T-helper 17 cell (primary cell): Measurements from ENCODE around the gene RNF115. TPM values are rescaled to one million over a fixed set of nuclear protein-coding genes. Genes with fewer than 3 reads are reported as not detected.
"Not testable (repeated sequence)": the region's sequence is repeated elsewhere in the genome, so short reads cannot be mapped to it uniquely, and the experiment has no call there.

Experiments
- ATAC-seq: fragments of 150-1000 bp; cut with Tn5 transposase; 2 replicates; pipeline ENCODE4 v1.10.0; 2021; ENCODE audit warnings: mild to moderate bottlenecking, moderate library complexity
- DNase-seq, 3 donors: peaks; one replicate each; pipeline versions ENCODE4 v3.0.0 to v3.0.0-alpha.2; 2020 to 2021
- H3K9me3 ChIP-seq: one replicate; pipeline ENCODE4 v1.7.0; 2013; ENCODE audit warnings: low read length, mild to moderate bottlenecking; ENCODE audit not compliant: control insufficient read depth, poor library complexity, severe bottlenecking
- H3K27ac Mint-ChIP-seq: one replicate; pipeline ENCODE4 v1.8.0; 2022; ENCODE audit warnings: mild to moderate bottlenecking, moderate library complexity, mixed read lengths
- H3K27me3 Mint-ChIP-seq: one replicate; pipeline ENCODE4 v1.8.0; 2022; ENCODE audit warnings: mixed read lengths
- H3K36me3 Mint-ChIP-seq: one replicate; pipeline ENCODE4 v1.8.0; 2022; ENCODE audit warnings: low read depth, mixed read lengths
- H3K4me1 Mint-ChIP-seq: one replicate; pipeline ENCODE4 v1.8.0; 2022; ENCODE audit warnings: mild to moderate bottlenecking, mixed read lengths
- H3K4me3 Mint-ChIP-seq: one replicate; pipeline ENCODE4 v1.8.0; 2022; ENCODE audit warnings: mild to moderate bottlenecking, moderate library complexity, mixed read lengths
- total RNA-seq, 4 donors: library from RNA in 2 of 4; stranded (reverse) in 2 of 4; gene quantifications; one replicate each; pipeline ENCODE4 v1.2.3 and lab custom pipeline; 2022 to 2026

Gene RNF115
- total RNA-seq, 2 donors from 2014 or later = 14.0 to 16.6 TPM

DNA sequence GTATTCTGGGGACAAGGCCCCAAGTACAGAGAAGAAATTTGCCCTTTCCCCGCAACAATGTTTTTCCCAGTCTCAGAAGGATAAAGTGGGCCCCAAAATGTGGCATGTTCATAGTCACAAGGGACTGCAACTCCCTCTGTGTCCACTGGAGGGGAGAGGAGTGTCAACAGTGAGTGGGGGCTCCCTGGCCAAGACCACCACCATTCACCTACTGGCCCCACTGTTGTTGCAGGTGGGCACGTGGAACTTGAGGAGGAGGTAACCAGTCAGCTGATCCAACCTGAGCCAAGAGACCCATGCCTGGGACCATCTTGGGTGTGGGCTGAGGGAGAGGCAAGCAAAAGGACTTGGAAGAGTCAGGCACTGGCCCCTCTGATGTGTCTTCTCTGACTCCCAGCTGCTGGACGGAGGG lies 22.3 kb upstream of the RNF115 start:
- Mint-ChIP-seq H3K27me3 (no peaks in the 10 kb centered on the region), H3K36me3 (peaks cover 3% of the 10 kb centered on the region), H3K4me3 (no peak overlapping the region), H3K4me1 (peaks cover 10% of the 10 kb centered on the region), H3K27ac (no peak overlapping the region)
- ATAC-seq (peak; percentile 58), DNase-seq (no peak)
- H3K9me3 ChIP-seq = no peaks in the 10 kb centered on the region

DNA sequence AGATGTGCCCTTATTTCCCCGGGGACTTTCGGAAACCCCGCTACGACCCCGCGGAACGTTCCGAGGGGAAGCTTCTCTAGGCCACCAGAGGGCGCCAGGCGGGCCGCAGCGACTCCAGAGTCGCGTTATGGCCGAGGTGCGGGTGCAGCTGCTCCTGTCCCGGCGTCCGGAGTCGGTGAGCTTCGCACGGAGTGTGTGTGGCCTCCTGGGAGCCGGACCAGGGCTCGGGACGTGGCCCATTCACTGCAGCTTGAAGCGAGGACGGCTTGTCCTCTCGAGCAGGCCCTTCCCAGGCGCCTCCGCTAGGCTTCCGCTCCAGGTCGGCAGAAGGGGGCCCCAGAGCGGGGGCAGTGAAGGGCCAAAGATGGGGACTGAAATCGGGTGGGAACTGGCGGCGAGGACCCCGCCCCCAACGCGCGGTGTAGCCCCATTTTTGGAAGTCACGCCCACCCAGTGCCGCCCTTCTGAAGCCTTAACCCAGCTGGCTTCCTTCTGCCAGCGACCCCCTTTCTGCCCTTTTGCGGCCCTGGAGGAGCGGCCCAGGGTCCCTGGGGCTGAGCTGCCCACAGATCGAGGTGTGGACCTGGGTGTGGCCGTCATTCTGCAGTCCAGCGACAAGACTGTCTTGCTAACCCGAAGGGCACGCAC lies 21.7 kb upstream of the RNF115 start, which contains the start of gene NUDT17:
Gene NUDT17 (plus strand): TSS at position 117 of the 648 bp plus-strand sequence. CDS start 11 bp downstream, at position 128.
- H3K27ac Mint-ChIP-seq = no peak within 1 kb of the TSS
- no peaks in the 10 kb centered on the region for H3K36me3 Mint-ChIP-seq
- peaks cover 7% of the 10 kb centered on the region for H3K4me1 Mint-ChIP-seq
- no peaks in the 10 kb centered on the region for H3K9me3 ChIP-seq
- DNase-seq = peak; percentile 63 to 72 (median 67)
- peak; percentile 85 for ATAC-seq
- H3K4me3 Mint-ChIP-seq = no peak within 1 kb of the TSS
- H3K27me3 Mint-ChIP-seq = no peaks in the 10 kb centered on the region

DNA sequence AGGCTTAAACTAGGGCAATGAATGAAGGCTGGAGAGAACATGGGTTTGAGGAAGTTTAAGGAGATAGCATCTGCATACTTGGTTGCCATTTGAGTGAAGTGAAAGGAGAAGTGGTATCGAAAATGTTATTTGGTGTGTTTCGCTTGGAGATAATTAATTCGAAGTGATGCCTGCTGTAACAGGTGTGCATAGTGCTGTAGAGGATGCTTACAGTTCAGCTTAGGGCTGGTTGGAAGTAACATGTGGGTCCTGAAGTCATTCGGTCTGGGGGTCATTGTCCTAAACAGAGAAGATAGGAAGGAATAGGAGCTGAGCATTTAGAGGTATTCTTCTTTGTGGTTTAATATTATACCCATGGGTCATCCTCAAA lies 21.2 kb upstream of the RNF115 start:
- Mint-ChIP-seq H3K27ac (no peak overlapping the region), H3K4me1 (peaks cover 7% of the 10 kb centered on the region), H3K27me3 (no peaks in the 10 kb centered on the region), H3K36me3 (no peaks in the 10 kb centered on the region), H3K4me3 (no peak overlapping the region)
- H3K9me3 ChIP-seq = no peaks in the 10 kb centered on the region
- DNase-seq = no peak
- ATAC-seq = peak; percentile 73

DNA sequence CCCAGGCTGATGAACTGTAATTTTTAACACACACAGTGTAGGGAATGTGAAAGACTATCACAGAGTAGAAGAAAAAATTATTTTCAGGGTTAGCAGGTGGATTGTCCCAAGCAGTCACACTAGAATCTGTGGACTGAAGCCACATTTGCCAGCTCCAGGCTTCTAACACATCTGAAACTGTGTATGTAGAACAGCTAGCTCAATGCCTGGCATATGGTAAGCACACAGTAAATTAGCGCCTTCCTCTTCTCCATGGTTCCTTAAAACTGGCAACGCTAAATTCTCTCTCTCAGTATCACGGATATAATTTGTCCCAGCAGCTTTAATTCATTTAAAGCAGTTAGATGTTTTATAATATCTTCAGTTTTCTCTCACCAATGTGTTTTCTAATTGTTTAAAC lies 19.1 kb upstream of the RNF115 start:
- H3K27ac Mint-ChIP-seq = no peak overlapping the region
- H3K4me1 Mint-ChIP-seq = peaks cover 5% of the 10 kb centered on the region
- H3K4me3 Mint-ChIP-seq = no peak overlapping the region
- DNase-seq = no peak
- no peaks in the 10 kb centered on the region for H3K27me3 Mint-ChIP-seq
- no peak for ATAC-seq
- H3K9me3 ChIP-seq = no peaks in the 10 kb centered on the region
- H3K36me3 Mint-ChIP-seq = no peaks in the 10 kb centered on the region

DNA sequence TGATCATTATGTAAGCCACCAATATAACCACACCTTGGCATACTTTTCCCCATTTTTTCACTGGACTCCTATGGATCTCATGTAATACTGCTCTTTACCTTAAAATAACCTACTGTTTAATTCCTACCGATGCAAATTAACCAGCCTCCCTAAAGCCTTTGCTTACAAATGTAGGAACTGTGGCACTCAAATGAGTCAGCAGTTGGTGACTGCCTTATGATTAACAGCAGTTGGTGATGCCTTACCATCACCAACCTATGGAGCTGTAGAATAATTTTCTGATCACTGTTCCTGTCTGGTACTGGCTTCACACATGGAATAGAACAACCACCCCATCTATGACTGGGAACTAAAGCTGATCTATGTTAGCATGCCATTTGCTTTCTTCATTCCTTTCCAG lies 13.8 kb upstream of the RNF115 start:
- Mint-ChIP-seq H3K4me3 (no peak overlapping the region), H3K4me1 (no peaks in the 10 kb centered on the region), H3K27me3 (no peaks in the 10 kb centered on the region), H3K36me3 (no peaks in the 10 kb centered on the region), H3K27ac (no peak overlapping the region)
- no peaks in the 10 kb centered on the region for H3K9me3 ChIP-seq
- no peak for ATAC-seq
- no peak for DNase-seq

DNA sequence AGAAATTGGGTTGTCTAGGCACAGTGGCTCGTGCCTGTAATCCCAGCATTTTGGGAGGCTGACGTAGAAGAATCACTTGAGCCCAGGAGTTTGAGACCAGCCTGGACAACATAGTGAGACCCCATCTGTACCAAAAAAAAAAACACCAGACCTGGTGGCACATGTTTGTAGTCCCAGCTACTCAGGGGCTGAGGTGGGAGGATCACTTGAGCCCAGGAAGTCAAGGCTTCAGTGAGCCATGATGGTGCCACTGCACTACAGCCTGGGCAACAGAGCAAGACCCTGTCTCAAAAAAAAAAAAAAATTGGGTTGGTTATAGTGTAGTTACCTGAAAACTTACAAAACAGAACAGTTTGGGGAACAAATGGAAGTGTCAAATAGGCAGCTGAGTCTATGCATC lies 6.9 kb upstream of the RNF115 start:
- not testable (repeated sequence) for DNase-seq, ATAC-seq, H3K9me3 ChIP-seq, H3K27ac Mint-ChIP-seq, H3K4me3 Mint-ChIP-seq, H3K27me3 Mint-ChIP-seq
- H3K36me3 Mint-ChIP-seq = peaks cover 25% of the 10 kb centered on the region
- H3K4me1 Mint-ChIP-seq = peaks cover 27% of the 10 kb centered on the region

DNA sequence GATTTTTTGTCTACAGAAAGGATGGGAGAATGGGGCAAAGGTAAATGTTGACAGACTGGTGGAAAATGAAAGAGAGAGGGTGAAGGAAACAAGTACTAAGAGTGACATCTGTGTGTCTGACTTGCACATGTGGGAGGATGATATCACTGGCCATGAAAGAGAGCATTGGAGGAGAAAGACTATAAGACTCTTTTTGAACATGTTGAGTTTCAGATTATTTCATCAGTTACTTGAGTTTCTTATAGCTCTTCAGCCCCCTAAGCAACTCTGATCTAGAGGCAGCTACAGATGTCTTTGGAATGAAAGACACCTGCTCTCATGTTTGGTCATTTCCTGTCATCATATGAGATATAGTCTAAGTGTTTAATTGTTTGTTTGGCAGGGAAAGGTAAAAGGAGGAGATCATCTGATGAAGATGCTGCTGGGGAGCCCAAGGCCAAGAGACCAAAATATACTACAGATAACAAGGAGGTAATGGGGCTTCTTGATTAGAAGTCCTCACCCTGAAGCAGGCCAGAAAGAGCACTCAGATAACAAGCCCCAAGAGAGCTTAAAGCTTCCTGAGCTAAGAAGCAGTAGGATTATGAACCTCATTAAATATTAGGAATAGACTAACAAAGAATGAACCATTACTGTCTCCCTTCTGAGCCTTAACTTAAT lies 4.6 kb upstream of the RNF115 start:
- DNase-seq (no peak), ATAC-seq (no peak)
- H3K27ac Mint-ChIP-seq = peak overlapping the region; percentile 75
- H3K4me1 Mint-ChIP-seq = peaks cover 37% of the 10 kb centered on the region
- H3K4me3 Mint-ChIP-seq = peak overlapping the region; percentile 19
- peaks cover 25% of the 10 kb centered on the region for H3K36me3 Mint-ChIP-seq
- no peaks in the 10 kb centered on the region for H3K9me3 ChIP-seq
- no peaks in the 10 kb centered on the region for H3K27me3 Mint-ChIP-seq

DNA sequence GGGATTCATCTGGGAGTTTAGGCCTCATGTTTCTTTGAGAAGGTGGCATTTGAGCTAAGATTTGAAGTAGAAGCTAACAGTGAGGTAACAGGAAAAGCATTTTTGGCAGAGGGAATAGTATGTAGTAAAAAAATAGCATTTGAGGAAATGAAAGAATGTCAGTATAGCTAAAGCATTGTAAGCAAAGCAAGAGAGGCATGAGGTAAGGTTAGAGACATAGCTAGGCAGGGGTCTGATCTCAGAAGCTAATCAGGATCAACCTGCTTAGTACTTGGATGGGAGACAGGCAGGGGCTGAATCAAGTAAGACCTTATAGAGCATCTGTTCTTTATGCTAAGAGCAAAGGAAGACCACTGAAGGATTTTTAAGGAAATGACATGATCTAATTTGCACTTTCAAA lies 4.1 kb upstream of the RNF115 start:
- peak overlapping the region; percentile 41 for H3K4me3 Mint-ChIP-seq
- no peak for DNase-seq
- peaks cover 37% of the 10 kb centered on the region for H3K4me1 Mint-ChIP-seq
- no peaks in the 10 kb centered on the region for H3K27me3 Mint-ChIP-seq
- ATAC-seq = no peak
- peaks cover 25% of the 10 kb centered on the region for H3K36me3 Mint-ChIP-seq
- H3K9me3 ChIP-seq = no peaks in the 10 kb centered on the region
- peak overlapping the region; percentile 75 for H3K27ac Mint-ChIP-seq

DNA sequence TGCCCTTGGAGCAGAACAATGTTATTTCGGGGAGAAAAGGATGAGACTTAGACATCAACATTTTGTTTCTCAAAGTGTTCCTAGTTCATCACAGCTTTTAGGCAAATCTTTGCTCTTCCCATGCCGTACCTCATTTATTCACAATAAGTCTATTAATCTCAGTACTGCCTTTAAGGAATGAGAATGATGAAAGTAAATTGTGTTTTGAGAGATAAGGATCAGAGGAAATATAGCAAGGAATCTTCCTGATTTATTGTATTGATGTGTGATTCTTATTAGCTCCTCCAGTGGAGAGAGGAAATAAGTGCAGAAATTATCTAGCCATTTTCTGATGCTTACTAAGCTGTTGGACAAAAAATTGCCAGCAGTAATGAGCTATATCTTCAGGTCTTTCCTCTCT lies 2.1 kb upstream of the RNF115 start:
- peaks cover 34% of the 10 kb centered on the region for H3K4me1 Mint-ChIP-seq
- peaks cover 17% of the 10 kb centered on the region for H3K36me3 Mint-ChIP-seq
- H3K27me3 Mint-ChIP-seq = no peaks in the 10 kb centered on the region
- DNase-seq (no peak), ATAC-seq (no peak)
- peak overlapping the region; percentile 31 for H3K4me3 Mint-ChIP-seq
- no peaks in the 10 kb centered on the region for H3K9me3 ChIP-seq
- peak overlapping the region; percentile 41 for H3K27ac Mint-ChIP-seq

DNA sequence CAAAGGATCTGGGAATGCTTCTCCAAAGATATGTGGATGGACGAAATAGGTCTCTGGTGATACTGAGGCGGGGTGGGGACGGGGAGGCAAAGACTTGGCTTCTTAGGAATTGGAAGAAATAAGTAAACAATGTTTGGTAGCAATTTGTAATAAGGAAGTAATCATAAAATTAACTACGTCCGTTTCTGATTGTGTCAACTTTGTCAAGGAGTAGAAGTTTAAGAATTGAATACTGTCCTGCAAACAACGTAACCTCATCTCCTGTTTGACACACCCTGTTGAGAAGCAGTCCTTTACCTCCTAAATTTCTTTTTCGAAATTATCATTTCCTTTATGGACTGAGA lies 576 bp upstream of the RNF115 start:
- Mint-ChIP-seq H3K36me3 (peaks cover 12% of the 10 kb centered on the region), H3K4me1 (peaks cover 32% of the 10 kb centered on the region), H3K27ac (peak overlapping the region; percentile 94), H3K4me3 (peak overlapping the region; percentile 97), H3K27me3 (no peaks in the 10 kb centered on the region)
- no peak for ATAC-seq
- H3K9me3 ChIP-seq = no peaks in the 10 kb centered on the region
- no peak for DNase-seq

DNA sequence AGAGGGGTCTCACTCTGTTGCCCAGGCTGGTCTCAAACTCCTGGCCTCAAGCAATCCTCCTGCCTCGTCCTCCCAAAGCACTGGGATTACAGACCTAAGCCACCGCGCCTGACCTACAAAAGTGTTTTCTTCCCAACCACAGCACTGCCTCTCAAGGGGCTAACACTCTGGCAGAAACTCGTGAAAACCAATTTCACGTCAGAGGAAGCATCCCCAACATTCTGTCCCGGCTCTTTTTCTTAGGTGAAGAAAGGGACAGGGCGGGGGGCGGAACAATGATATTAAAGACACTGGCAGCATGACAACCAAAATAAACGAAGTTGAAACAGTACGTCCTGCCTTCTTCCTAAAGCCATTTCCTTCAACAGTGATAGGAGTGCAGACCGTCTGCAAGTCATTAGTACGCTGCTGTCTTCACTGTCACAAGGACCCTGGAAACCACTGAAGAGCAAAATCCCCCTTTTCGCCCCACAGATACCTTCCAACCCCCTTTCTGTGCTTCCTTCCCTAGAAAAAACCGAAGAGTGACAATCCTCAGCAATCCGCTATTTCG lies 1.0 kb downstream of the RNF115 start:
- DNase-seq, H3K9me3 ChIP-seq, H3K27me3 Mint-ChIP-seq, ATAC-seq, H3K4me3 Mint-ChIP-seq, H3K36me3 Mint-ChIP-seq: not testable (repeated sequence)
- H3K4me1 Mint-ChIP-seq = peaks cover 19% of the 10 kb centered on the region
- peak overlapping the region; percentile 94 for H3K27ac Mint-ChIP-seq

DNA sequence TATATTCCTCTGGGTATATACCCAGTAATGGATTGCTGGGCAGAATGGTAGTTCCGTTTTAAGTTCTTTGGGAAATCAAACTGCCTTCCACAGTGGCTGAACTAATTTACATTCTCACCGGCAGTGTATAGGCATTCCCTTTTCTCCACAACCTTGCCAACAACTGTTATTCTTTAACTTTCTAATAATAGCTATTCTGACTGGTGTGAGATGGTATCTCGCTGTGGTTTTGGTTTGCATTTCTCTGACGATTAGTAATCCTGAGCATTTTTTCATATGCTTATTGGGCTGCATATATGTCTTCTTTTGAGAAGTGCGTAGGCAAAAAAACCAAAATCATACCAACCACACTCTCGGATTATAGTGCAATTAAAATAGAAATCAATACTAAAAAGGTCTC lies 5.8 kb downstream of the RNF115 start:
- peak; percentile 46 for ATAC-seq
- H3K27me3 Mint-ChIP-seq, H3K4me3 Mint-ChIP-seq, H3K27ac Mint-ChIP-seq, DNase-seq, H3K9me3 ChIP-seq, H3K4me1 Mint-ChIP-seq, H3K36me3 Mint-ChIP-seq: not testable (repeated sequence)

DNA sequence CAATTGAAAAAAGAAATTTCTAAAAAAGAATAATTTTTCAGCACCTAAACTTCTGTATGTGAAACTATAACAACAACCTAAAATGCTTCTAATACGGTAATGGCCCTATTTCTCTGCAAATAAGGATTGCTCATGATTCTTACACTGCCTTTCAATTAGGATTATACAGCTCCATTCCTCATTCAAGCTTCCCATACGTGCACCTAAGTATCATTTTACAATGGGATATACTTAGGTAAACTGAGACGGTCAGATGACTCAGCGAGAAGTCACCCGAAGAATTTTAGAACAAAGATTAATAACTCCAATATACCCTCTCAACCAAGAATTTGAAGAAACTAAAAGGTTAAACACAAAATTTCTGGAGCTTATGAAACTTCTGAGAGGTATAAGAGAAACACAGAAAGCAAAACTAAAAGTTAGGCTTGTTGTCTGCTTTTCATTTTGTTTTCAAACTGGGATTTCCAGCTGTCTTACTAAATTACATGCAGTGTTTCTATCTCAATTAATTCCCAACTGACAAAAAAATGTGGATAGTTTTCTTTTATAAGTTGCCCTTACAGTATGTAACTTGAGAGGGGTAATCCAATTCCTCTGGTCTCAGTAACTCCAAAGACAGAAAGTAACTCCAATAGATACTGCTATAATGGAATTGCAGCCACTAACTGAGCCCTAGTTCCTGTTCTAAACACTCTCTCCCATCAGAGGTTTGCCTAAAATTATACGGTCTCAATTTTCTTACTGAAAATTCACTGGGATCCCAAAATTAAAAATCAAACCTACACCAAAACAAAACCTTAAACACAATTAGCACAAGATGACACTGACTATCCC lies 10.7 kb downstream of the RNF115 start:
- not testable (repeated sequence) for H3K4me3 Mint-ChIP-seq, DNase-seq, H3K9me3 ChIP-seq, H3K27ac Mint-ChIP-seq, H3K4me1 Mint-ChIP-seq, H3K27me3 Mint-ChIP-seq, ATAC-seq, H3K36me3 Mint-ChIP-seq
